OCI-LY7 (cell line): ENCODE results near the gene ADAMTS16. TPM values are rescaled to one million over a fixed set of nuclear protein-coding genes. Genes with fewer than 3 reads are reported as not detected.

Experiments
- BruUV-seq: library from RNA; stranded (reverse); fragments of 400-500 nt; replicated peaks from 2 replicates; lab custom pipeline; 2021; lab: Mats Ljungman, UMichigan
- CTCF ChIA-PET: fragments of 300-600 bp; sonication (Branson Sonifier 250); formaldehyde crosslinking; loops from one replicate; lab custom pipeline; 2022; ENCODE audit warnings: antibody characterized with exemption; ENCODE audit not compliant: unreplicated experiment; lab: Charles Lee
- POLR2A ChIA-PET: fragments of 300-600 bp; sonication (Branson Sonifier 250); formaldehyde crosslinking; loops from one replicate; lab custom pipeline; 2022; ENCODE audit warnings: antibody characterized with exemption; lab: Charles Lee
- DNase-seq: peaks from one replicate; pipeline ENCODE4 v3.0.0-alpha.2; 2015; ENCODE audit warnings: low spot score
- H2AFZ ChIP-seq: fragments of 200-600 bp; sonication (generic), shearing (Covaris generic); 2 replicates; pipeline ENCODE4 v1.6.1; 2014; ENCODE audit warnings: mild to moderate bottlenecking, antibody characterized with exemption, low read length, moderate library complexity
- H3K27ac ChIP-seq: fragments of 200-600 bp; sonication (generic); 2 replicates; pipeline ENCODE4 v1.5.1; 2014; ENCODE audit warnings: mixed run types, low read depth, mild to moderate bottlenecking, moderate library complexity, low read length, inconsistent platforms; ENCODE audit not compliant: poor library complexity, severe bottlenecking
- H3K36me3 ChIP-seq: fragments of 200-600 bp; sonication (generic); 2 replicates; pipeline ENCODE4 v1.6.1; 2014; ENCODE audit warnings: mild to moderate bottlenecking, antibody characterized with exemption, low read length, moderate library complexity, mixed read lengths; ENCODE audit not compliant: insufficient read depth
- H3K4me1 ChIP-seq: fragments of 200-600 bp; sonication (generic); 2 replicates; pipeline ENCODE4 v1.5.1; 2014; ENCODE audit warnings: mild to moderate bottlenecking, low read length; ENCODE audit not compliant: insufficient read depth, poor library complexity, severe bottlenecking
- H3K4me2 ChIP-seq: fragments of 200-600 bp; sonication (generic); 2 replicates; pipeline ENCODE4 v1.6.1; 2014; ENCODE audit warnings: mild to moderate bottlenecking, low read length
- H3K4me3 ChIP-seq: fragments of 200-600 bp; sonication (generic); 2 replicates; pipeline ENCODE4 v1.5.1; 2014; ENCODE audit warnings: mild to moderate bottlenecking, low read depth, low read length; ENCODE audit not compliant: poor library complexity, severe bottlenecking
- H3K79me2 ChIP-seq: fragments of 200-600 bp; sonication (generic); 2 replicates; pipeline ENCODE4 v1.6.1; 2016; ENCODE audit warnings: low read depth, mild to moderate bottlenecking, low read length, moderate library complexity, mixed read lengths; ENCODE audit not compliant: insufficient read depth
- H3K9me2 ChIP-seq: fragments of 200-600 bp; sonication (generic); 2 replicates; pipeline ENCODE4 v1.6.1; 2016; ENCODE audit warnings: mild to moderate bottlenecking, low read length, mixed read lengths; ENCODE audit not compliant: insufficient read depth
- H3K9me3 ChIP-seq: fragments of 200-600 bp; sonication (generic); 2 replicates; pipeline ENCODE4 v1.6.1; 2014; ENCODE audit warnings: mild to moderate bottlenecking, mixed run types, low read length, mixed read lengths
- H4K20me1 ChIP-seq: fragments of 200-600 bp; sonication (generic); 2 replicates; pipeline ENCODE4 v1.6.1; 2014; ENCODE audit warnings: mild to moderate bottlenecking, antibody characterized with exemption, low read length, moderate library complexity, mixed read lengths; ENCODE audit not compliant: insufficient read depth
- CTCF ChIP-seq: fragments of 200-600 bp; sonication (generic); conservative IDR thresholded peaks from 2 replicates; pipeline ENCODE4 v1.5.1; 2014; ENCODE audit warnings: mild to moderate bottlenecking, antibody characterized with exemption, low read length, moderate library complexity, mixed read lengths
- EZH2phosphoT487 ChIP-seq: fragments of 200-600 bp; sonication (generic); IDR thresholded peaks from 2 replicates; pipeline ENCODE4 v1.6.1; 2018; ENCODE audit warnings: low read depth, borderline replicate concordance, mild to moderate bottlenecking, mixed run types, antibody characterized with exemption, low read length, moderate library complexity, mixed read lengths
- intact Hi-C: fragments of 100-400 bp; cut with micrococcal nuclease; formaldehyde crosslinking; loops from one replicate; pipeline ENCODE4 v1.10.0; 2022; ENCODE audit not compliant: unreplicated experiment
- total RNA-seq, 2 experiments: library from RNA; depleted of rRNA in 1 of 2; stranded (reverse); fragments of >200 nt in 1 of 2; shearing (Covaris generic) in 1 of 2; gene quantifications; 2 replicates each; pipeline ENCODE4 v1.2.3, GENCODE V29; 2014 to 2022

ADAMTS16 gene
- total RNA-seq, 2 experiments from 2014 or later: not detected

GRCh38 chr5:5287419-5287818 lies 147.3 kb downstream of the ADAMTS16 start:
- DNase-seq: no peak
- TF ChIP-seq EZH2phosphoT487: no peak
- no peak for TF ChIP-seq CTCF
- Histone ChIP-seq H2AFZ (no peak overlapping the region), H3K9me2 (no peaks in the 10 kb centered on the region), H3K27ac (no peak overlapping the region), H4K20me1 (no peaks in the 10 kb centered on the region), H3K36me3 (no peaks in the 10 kb centered on the region), H3K4me3 (no peak overlapping the region), H3K9me3 (no peaks in the 10 kb centered on the region), H3K4me2 (no peak overlapping the region), H3K79me2 (no peaks in the 10 kb centered on the region), H3K4me1 (no peaks in the 10 kb centered on the region)
- POLR2A ChIA-PET: no interaction called here
- BruUV-seq: no TSS peak
- CTCF ChIA-PET: no interaction called here
- intact Hi-C loops: no loop called here

DNA sequence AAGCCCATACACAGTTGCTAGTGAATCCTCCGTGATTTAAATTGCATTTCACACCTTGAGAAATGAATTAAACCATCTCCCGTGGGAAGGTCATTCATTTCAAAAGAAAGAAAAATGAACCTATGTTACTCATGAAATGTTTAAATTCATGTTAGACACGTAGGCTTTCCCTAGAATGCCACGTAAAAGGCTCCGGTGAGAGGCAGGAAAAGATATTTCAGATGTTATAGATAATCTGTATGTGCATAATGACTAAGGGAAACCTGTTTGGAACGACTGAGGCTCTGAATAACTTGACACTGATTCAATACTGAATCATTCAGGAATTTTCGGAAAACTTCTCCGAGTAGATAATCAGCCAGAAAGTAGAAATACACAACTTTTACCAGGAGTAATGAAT lies 148.1 kb downstream of the ADAMTS16 start:
- no peak overlapping the region for H3K27ac ChIP-seq

More for the DNA sequence above, 148.1 kb downstream of the ADAMTS16 start:
- H3K9me3 ChIP-seq: no peaks in the 10 kb centered on the region
- POLR2A ChIA-PET: no interaction called here
- H3K36me3 ChIP-seq: no peaks in the 10 kb centered on the region
- no peak overlapping the region for H3K4me2 ChIP-seq
- TF ChIP-seq EZH2phosphoT487 (no peak), CTCF (no peak)
- H4K20me1 ChIP-seq: no peaks in the 10 kb centered on the region
- intact Hi-C loops: no loop called here
- DNase-seq: no peak
- no peaks in the 10 kb centered on the region for H3K79me2 ChIP-seq
- no peak overlapping the region for H2AFZ ChIP-seq
- no peaks in the 10 kb centered on the region for H3K9me2 ChIP-seq
- no peak overlapping the region for H3K4me3 ChIP-seq
- CTCF ChIA-PET: no interaction called here
- BruUV-seq: no TSS peak
- H3K4me1 ChIP-seq: no peaks in the 10 kb centered on the region
